GM19438 (cell line): ENCODE measurements around the gene HOXD12.

ENCODE experiments used
- ATAC-seq: cut with Tn5 transposase; IDR thresholded peaks from one replicate; pipeline ENCODE4 v1.9.1; 2021; ENCODE audit warnings: low read depth; ENCODE audit not compliant: unreplicated experiment

The HOXD12 gene

DNA sequence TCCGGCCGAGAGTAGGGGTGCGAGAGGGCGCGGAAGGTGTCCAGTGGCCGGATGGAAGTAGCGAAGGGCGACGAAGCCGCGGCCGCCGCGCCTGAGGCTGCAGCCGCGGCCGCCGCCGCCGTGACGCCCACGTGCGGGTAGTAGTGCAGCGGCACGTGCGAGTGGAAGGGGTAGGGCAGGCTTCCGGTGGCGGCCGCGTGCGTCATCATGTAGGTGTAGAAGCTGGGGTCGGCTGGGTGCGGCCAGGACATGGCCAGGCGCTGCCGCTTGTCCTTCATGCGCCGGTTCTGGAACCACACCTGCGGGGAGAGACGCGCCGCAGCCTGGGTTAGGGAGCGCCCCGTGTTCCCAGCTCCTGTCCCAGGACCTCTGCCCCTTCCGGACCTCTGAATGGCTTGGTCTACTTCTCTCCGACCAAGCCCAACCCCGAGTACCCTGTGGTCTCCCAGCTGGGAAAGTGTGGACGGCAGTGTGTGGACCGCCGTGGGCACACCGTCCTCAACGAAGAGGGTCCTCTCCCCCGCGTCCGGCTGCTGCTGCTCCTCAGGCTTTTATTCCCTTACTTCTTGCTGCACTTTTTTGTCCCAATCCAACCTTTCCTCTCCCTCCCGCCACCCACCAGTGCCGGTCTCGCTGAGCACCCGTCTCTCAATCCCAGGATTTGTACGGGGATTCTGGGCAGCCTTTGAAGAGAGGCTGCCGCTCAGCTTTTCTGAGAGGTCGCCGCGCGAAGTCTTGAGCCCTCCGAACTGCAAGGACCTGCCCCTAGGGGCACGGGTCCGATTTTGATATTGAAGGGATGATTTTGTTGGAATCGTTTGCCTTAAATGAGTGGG, 18.8 kb upstream of the HOXD12 start:
- ATAC-seq = no peak

DNA sequence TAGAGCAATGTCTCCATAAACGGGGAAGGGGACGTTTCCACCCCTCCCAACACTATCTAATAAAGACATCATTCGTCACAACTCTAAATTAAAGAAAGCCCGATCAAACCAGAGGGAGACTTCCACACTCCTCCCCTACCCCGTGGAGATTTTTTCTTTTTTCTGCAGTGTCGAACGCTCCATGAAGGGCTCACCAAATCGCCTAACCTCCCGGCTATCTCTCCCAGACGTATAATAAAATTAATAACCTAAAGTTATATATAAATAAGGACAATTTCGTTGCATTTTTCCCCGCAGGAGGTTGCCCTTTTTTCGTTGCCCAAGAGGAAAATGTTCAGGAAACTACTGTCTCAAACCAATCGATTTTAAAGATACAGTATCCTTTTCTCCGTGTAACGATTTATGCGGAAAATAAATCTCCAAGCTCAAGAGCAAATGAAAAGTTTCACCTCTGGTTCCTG, 18.2 kb upstream of the HOXD12 start:
- ATAC-seq = no peak

DNA sequence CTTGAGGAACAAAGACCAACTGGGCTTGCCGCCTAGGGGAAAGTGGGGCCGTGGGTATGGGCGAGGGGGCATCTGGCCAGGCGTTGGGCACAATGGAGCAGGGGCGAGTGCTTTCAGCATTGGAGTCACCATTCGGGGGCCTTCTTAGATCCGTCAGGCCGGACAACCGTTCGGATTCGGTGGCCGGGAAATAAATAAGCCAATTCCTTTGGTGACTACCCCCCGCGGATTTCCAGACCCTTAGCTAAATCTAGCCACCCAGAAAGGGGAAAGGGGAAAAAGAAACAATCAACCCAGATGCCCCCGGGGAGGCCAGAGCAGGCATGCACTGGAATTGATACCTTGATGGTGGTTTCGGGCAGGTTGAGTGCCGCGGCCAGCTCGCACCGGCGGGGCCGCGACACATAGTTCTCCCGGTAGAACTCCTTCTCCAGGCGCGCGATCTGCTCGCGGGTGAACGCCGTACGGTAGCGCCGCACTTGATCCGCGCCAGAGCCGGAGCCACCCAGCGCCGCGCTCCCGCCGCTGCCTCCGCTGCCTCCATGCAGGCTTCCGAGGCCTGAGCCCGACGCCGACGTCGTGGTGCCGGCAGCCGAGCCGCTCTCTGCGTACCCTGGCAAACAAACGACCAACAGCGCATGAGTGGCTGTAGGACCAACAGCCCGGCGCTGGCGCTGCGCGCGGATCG, 17.6 kb upstream of the HOXD12 start:
- no peak for ATAC-seq

DNA sequence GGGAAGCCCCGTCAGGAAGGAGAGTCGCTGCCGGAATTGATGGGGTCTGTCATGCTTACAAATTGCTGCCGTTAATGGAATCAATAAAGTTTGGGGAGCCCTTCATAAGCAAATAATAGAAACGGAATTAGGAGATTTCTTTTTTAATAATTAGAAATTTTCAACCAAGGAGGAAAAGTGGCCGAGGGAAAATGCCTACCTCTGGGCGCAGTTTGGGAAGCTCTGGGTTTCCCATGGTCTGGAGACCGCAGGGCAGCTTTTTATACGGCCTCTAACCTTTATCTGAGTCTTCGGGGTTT, 17.1 kb upstream of the HOXD12 start:
- no peak for ATAC-seq

DNA sequence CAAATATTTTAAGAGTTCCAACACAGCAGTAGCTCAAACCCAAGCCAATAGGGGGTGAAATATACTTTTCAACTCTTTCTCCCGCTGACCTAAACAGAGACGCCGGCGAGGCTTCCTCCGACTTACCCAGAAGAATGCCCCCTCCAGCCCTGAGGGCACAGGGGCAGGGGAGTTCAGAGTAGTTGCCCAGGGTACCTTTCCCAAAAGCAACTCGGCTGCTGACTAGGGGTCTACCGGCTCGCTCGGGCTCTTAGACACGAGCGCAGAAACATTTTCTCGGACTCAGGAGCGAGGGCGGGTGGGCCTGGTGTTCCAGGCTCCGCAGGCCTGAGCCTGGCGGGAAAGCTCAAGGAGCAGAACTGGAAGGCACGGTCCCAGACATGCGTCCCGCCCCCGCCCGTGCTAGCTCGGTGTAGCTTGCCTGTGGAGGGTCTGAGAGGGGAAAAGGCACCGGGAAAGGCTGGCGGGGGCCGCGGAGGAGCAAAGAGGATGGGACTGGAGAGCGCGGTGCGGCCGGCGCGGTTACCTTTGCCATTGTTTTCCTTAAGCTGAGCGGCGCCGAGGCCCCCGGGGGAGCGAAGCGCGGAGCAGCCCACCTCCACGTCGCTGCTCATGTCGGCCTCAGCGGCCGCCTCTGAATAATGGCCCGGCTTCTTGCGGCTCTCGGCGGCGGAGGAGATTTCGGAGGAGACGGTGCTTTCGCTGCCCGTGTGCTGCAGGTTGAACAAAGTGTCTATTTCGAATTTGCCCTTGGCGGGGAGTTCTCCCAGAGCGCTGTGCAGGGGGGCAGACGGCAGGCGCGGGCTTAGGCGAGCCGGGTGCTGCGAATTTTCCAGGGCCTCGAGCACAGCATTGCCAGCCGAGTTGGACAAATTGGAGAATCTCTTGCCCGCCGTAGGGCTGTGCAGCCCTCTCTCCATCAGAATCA, 16.5 kb upstream of the HOXD12 start:
- ATAC-seq = no peak

DNA sequence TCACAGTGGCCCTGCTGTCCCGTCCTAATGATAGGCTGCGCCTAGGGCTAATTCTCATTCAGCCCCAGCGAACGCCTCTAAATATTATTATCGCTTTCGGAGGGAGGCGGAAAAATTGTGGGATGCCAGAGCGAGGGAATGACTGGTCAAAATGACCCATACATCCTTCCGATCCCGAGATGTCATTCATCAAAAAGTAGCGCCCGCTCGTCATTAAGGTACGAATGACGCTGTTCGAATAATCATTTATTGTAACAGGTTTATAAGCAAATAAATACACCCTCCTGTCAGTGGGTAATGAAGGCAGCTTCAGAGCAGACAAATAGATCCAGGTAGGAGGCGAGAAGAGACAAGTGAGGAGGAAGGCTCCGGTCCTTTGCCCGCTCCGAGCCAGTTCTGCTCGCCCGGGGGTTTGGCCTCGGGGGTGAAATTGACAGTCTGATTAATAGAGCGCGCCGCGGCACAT, 15.8 kb upstream of the HOXD12 start, which contains the start of gene EVX2:
Gene EVX2, minus strand, starts transcription at position 167 of the 466 bp plus-strand sequence. CDS start 186 bp downstream, outside the sequence.
- no peak for ATAC-seq

DNA sequence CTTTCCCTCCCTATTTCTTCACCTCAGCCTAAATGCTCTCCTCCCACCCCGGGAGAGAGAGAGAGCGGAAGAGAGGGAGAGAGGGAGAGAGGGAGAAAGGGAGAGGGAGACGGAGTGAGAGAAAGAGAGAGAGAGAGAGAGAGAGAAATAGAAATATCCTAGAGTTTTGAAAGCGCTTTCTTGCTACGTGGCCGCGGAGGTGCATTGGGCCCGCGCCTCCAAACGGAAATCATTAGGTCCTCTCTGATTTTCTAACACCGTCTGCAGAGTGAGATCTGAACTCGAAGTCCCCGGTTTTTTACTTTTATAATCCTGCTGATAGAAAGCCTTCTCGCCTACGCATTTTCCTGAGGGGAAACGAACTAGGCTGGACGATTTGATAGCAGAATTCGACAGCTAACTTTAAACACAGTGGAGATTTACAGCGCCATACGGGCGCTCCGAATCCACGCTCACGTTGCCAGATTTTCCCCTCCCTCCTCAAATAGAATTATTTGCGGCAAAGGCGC, 14.9 kb upstream of the HOXD12 start:
- no peak for ATAC-seq

DNA sequence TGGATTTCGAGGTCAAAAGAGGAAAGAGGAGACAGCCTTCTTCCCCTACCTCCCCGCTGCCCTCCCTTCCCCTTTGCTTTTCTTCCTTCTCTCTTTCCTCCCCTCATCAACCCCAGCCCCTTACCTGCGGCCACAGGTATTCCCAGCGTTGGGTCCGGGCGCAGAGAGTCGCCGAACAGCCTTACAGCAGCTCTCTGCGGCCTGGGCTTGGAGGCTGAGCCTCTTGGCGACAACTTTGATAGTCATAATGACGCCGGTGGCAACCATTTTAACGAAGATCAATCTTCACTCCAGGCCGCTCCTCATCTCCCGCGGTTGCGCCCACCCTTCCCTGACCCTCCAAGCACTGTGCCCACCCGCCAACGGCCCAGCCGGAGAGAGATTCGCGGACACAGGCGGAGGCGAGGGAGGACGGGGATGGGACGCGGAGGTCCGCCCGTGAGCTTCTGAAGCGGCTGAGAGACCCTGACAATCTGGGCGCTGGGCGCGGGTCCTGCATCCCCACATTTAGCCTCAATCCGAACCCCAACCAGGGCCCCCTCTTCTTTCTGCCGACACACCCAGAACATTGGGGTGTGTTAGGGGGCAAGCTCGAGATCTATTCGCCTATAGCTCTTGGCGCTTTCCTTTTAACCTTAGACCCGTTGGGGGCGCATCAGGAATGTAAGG, 14.3 kb upstream of the HOXD12 start:
- ATAC-seq = no peak

DNA sequence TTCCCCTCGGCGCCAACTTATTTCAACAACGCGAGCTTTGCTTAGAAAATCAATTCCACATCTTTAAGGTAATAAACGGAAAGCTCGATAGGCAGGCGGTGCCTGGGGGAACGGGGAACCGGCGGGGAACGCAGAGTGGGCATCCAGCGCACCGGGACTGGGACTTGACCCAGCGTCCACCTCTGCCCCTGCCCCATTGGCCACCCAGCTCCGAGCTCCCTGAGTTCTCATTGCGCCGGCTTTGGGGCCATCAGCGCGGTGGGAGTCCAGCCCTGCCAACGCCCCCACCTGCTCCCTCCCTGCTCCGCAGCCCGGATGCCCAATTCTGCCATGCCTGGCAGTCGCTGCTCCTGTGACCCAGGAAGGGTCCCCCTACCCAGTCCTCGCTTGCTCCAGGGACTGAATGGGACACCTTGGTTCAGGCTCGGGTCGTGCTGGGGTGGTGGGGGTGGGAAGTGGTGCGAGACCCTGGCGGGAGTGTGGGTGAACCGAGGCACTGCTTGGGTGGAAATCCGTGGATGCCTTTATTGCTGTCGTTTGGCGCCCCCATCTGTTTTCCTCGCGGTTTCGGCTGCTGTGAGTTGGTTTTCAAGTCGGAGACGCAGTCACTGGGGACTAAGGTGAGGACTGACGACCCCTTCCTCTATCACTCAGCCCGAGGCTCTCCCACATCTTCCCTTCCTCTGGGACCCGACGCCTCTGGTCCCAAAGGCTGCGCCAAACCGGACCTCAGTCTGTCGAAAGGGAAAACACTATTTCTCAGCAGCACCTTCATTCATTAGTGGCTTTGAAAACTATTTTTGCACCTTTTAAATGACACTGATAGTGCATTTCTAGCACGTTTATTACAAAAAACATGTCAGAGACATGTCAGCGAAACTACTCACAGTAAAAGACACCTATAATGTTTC, 13.5 kb upstream of the HOXD12 start:
- no peak for ATAC-seq

DNA sequence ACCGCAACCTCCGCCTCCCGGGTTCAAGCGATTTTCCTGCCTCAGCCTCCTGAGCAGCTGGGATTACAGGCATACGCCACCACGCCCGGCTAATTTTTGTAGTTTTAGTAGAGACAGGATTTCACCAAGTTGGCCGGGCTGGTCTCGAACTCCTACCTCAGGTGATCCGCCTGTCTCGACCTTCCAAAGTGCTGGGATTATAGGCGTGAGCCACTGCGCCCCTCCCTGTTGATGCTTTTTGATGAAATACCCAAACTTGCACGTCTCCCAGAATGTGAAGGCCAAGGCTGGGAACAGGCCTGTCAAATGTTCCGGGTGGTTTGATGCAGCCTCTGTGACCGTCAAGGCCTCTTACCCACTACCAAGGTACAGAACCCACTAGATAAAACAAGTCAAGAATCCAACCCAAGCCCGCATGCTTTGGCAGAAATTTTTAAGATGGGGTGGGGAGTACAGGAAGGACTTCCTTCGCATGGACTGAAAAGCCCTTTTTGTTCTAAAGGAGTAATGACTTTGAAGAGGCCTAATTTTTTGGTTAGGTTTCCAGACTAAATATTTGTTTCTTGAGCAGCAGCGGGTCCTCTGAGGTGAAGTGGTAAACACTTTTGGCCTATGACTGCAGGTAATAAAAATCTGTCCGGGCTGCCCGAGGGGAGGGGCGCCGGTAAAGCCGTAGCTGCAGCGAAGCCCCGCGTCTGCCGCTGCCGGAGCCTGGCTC, 12.1 kb upstream of the HOXD12 start:
- no peak for ATAC-seq

DNA sequence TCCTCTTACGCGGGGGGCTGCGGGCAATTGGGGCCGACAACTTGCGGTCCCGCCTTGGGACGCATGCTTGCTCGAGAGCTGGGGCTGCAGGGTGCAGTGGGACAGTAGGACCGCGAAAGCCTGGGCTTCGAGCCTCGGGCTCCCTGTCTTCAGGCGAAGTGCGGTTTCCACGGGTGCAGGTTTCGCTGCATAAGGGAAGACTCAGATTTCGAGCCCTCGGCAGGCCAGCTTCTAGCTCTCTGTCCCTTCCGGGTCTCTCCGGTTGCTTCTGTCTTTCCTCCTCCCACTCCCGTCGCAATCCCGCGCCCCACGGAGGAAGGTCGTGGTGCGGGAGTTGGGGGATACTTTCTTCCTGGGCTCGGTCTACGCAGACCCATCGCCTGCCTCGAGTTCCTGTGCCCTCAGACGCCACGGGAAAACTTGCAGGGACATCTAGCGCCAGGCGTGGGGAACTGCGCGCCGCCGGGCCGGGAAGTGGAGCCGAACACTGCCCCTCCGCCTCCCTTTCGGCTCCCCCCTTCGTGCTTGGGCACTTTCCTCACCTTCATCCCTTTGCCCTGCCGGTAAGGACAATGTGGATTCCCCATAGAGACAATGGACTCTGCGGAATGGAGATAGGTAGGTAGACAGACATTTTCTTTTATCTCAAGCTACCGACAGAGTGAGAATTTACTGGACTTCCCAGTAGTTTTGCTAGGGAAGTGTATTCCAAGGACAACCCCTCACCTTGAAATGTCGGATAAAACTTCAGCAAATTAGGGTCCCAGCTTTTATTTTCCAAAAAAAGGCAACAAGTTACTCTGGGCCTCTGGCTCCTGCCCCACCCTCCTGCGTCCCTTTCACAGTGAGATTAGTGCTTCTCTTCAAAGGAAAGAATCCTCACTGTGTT, 11.3 kb upstream of the HOXD12 start:
- ATAC-seq = peak; percentile 81

DNA sequence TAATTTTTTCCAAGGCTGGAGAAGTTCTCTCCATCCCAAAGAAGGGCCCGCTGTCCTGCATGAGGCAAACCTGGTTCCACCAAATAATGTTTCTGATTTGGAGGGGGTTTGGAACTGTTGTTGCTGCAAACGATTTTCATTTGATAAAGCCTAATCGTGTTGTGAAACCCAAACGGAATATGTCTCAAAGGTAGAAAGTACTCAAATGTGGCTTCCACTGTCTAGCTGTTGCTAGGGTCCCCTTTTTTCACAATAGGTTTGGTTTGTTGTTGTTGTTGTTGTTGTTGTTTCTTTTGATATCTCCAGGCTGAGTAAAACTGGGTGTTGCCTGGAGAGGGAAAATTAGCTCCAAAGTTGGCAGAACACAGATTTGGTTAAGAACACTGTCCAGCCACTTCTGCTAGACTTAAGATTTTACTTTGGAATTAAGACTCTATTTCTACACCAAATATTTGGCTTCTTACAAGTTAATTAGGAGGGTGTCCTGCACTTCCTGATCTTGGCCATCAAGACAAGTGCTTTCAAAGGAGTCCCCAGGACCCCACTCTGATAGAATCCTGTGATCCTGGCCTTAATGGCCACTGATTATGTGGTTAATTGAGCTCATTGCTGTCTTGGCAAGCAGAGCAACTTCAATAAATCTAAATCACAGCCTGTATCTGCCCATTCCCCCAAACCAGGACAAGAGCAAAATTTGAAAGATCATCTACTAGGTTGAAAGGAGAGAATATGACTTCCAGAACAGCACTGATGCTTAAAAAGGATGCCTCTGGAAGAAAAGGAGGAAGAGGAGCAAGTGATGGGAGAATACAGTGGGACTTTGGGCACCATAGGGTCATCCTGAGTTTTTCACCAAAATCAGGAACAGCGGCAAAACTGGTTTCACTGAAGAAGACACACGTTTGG, 10.4 kb upstream of the HOXD12 start:
- no peak for ATAC-seq

DNA sequence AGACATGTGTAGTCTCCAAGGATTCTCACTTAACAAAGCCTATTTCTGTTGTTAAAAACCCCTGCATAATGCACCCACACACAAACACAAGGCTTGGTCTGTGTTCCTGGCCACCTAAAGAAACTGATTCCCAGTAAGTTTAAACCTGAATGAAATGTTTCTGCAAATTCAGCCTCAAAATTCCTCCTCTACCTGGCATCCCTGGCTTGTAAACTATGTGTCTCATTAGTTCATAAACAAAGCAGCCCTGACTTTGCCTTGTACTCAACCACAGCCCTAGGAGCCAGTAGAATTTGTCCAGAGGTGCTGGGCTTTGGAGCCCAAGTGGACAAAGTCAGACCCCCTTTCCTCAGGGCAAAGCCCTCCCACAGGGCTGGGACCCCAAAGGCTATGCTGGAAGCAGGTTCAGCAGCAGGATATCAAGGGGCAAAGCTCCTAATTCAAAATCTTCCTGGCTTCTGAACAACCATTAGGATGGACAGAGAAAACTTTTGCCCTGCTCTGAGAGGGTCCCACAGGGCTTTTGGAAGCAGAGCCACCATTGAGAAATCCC, 9.7 kb upstream of the HOXD12 start:
- ATAC-seq = no peak

DNA sequence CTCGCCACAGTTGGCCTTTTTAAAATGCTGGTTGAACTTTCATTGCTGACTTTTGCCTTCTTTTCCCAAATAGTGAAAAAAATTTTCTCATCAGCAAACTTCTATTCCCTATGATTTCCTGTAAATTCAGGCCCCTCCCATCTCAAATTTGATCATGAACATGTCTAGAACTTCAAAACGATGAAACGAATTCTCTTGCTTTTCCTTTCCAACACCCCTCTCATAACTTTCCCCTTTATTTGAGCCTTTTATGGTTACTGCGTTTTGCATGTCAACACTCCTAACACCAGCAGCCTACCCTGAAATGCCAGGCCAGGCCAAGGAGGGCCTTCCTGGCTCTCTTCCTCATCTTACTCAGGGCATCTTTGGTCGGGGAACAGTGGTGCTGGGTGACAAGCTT, 8.7 kb upstream of the HOXD12 start:
- ATAC-seq = no peak

DNA sequence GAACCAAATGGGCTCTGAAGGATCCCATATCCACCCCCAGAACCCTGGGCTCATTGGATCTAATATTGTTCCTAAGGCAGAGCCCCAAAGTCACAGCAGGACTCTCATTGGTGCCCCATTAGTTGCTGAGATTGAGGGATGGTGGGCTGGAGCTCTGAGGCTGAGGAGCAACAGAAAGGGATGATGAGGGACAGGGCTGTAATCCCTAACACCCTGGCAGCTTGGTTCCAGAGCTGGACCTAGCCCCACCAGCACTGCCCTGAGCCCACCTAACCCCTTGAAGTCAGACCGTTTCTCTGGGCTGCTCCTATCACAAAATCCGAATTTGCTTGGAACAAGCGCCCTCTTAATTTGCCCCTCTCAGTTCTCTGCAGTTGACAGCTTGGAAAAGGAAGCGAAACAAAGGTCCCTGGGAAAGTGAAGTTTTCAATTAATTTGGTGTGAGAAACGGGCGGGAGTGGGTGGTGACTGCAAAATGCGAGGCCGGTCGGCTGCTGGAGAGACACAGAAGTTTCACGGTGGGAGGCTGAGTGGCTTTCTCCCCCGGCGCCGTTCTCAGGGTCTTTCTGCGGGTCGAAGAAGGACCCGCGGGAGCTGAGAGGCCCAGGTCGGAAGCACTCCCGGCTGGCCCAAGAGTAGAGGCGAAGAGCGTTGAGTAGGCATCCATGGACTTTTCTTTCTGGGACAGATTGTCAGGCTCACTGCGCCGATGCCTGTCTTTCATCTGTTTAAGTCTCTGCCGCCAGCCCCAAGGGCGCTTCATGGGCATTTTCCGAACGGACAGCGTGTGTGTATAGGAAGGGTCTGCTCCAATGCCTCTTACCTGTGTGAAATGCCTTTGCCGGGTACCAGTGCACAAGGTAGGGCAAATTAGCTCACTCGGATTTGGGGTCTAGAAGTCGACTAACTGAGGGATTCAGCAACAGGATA, 8.0 kb upstream of the HOXD12 start:
- ATAC-seq = no peak
